Suprapubic skin (tissue), 4 donors: Measurements from ENCODE around the gene ACTL10. TPM values are rescaled to one million over a fixed set of nuclear protein-coding genes. Genes with fewer than 3 reads are reported as not detected.

Experiments
- DNase-seq, 2 donors: peaks; one replicate each; pipeline ENCODE4 v3.0.0-alpha.2; 2019; ENCODE audit warnings: low spot score in 2 of 2
- H3K27ac ChIP-seq: fragments of 200-600 bp; sonication (generic); one replicate; pipeline ENCODE4 v1.5.1; 2019
- H3K27me3 ChIP-seq: fragments of 200-600 bp; sonication (generic); one replicate; pipeline ENCODE4 v1.5.1; 2019
- H3K36me3 ChIP-seq: fragments of 200-600 bp; sonication (generic); one replicate; pipeline ENCODE4 v1.5.1; 2019
- H3K4me1 ChIP-seq: fragments of 200-600 bp; sonication (generic); one replicate; pipeline ENCODE4 v1.5.1; 2019
- H3K4me3 ChIP-seq: fragments of 200-600 bp; sonication (generic); one replicate; pipeline ENCODE4 v1.5.1; 2019; ENCODE audit warnings: mild to moderate bottlenecking
- H3K9me3 ChIP-seq: fragments of 200-600 bp; sonication (generic); one replicate; pipeline ENCODE4 v1.5.1; 2019
- CTCF ChIP-seq, 2 donors: fragments of 200-600 bp in 1 of 2; fragments of 450-650 bp in 1 of 2; sonication (generic) in 1 of 2; IDR thresholded peaks; one replicate each; pipeline ENCODE4 v1.5.1; 2016 to 2019; ENCODE audit warnings: antibody characterized with exemption in 2 of 2, mild to moderate bottlenecking in 1 of 2, moderate library complexity in 1 of 2
- EP300 ChIP-seq: sonication (generic); formaldehyde crosslinking; IDR thresholded peaks from one replicate; pipeline ENCODE4 v1.6.1; 2017; ENCODE audit warnings: antibody characterized with exemption
- POLR2A ChIP-seq, 2 donors: fragments of 450-650 bp; IDR thresholded peaks; one replicate each; pipeline ENCODE4 v1.6.1; 2017; ENCODE audit warnings: antibody characterized with exemption in 2 of 2, mild to moderate bottlenecking in 2 of 2, moderate library complexity in 2 of 2
- POLR2AphosphoS5 ChIP-seq, 3 donors: sonication (generic); formaldehyde crosslinking; IDR thresholded peaks; one replicate each; pipeline ENCODE4 v1.6.1; 2017; ENCODE audit warnings: antibody characterized with exemption in 3 of 3
- WGBS: methylation state at CpG from one replicate; pipeline ENCODE4 v1.1.5; 2018; 5-methylcytosine and 5-hydroxymethylcytosine counted together
- total RNA-seq, 4 donors: library from RNA; depleted of rRNA; stranded (reverse); fragments of >200 nt; gene quantifications; one replicate each; pipeline ENCODE4 v1.1.0, GENCODE V29; 2016

Gene ACTL10
- total RNA-seq, 4 donors from 2014 or later = 1.3 to 4.9 (median 3.0) TPM

- Histone ChIP-seq H3K27me3 (no peaks in the 10 kb centered on the region), H3K27ac (no peak overlapping the region), H3K4me3 (no peak overlapping the region), H3K4me1 (peaks cover 29% of the 10 kb centered on the region), H3K36me3 (peaks cover 33% of the 10 kb centered on the region), H3K9me3 (no peaks in the 10 kb centered on the region)
- WGBS = 96% methylated on average over 5 of the region's 8 CpGs
- TF ChIP-seq POLR2A (IDR thresholded peaks at IDR 0.05) (no peak), EP300 (no peak), POLR2AphosphoS5 (IDR thresholded peaks at IDR 0.05) (no peak), CTCF (IDR thresholded peaks at IDR 0.05) (no peak)
- DNase-seq = no peak
These were observed 8.2 kb upstream of the ACTL10 start for GRCh38 chr20:33658510-33658909.

GRCh38 chr20:33658929-33659328, 7.8 kb upstream of the ACTL10 start:
- DNase-seq = no peak

GRCh38 chr20:33659341-33660034, 7.3 kb upstream of the ACTL10 start:
- 84% methylated on average over 10 of the region's 32 CpGs for WGBS
- no peak overlapping the region for H3K4me3 ChIP-seq
- peaks cover 27% of the 10 kb centered on the region for H3K4me1 ChIP-seq
- H3K36me3 ChIP-seq = peaks cover 33% of the 10 kb centered on the region
- H3K9me3 ChIP-seq = no peaks in the 10 kb centered on the region
- no peaks in the 10 kb centered on the region for H3K27me3 ChIP-seq
- DNase-seq = no peak
- no peak for TF ChIP-seq POLR2AphosphoS5 (IDR thresholded peaks at IDR 0.05)
- no peak overlapping the region for H3K27ac ChIP-seq

More at GRCh38 chr20:33658929-33659328, 7.8 kb upstream of the ACTL10 start:
- Histone ChIP-seq H3K4me1 (peaks cover 27% of the 10 kb centered on the region), H3K27ac (no peak overlapping the region), H3K4me3 (no peak overlapping the region), H3K36me3 (peaks cover 33% of the 10 kb centered on the region), H3K9me3 (no peaks in the 10 kb centered on the region), H3K27me3 (no peaks in the 10 kb centered on the region)
- 98% methylated on average over 4 of the region's 4 CpGs for WGBS
- TF ChIP-seq POLR2AphosphoS5 (IDR thresholded peaks at IDR 0.05) (no peak), CTCF (IDR thresholded peaks at IDR 0.05) (no peak), EP300 (no peak), POLR2A (IDR thresholded peaks at IDR 0.05) (no peak)

- no peak for TF ChIP-seq POLR2A (IDR thresholded peaks at IDR 0.05)
- TF ChIP-seq POLR2AphosphoS5 (IDR thresholded peaks at IDR 0.05) = no peak
- no peak for TF ChIP-seq EP300
- no peak for TF ChIP-seq CTCF (IDR thresholded peaks at IDR 0.05)
- WGBS = 84% methylated on average over 11 of the region's 21 CpGs
- no peak for DNase-seq
- Histone ChIP-seq H3K4me1 (peaks cover 24% of the 10 kb centered on the region), H3K9me3 (no peaks in the 10 kb centered on the region), H3K4me3 (no peak overlapping the region), H3K27me3 (no peaks in the 10 kb centered on the region), H3K27ac (no peak overlapping the region), H3K36me3 (peaks cover 33% of the 10 kb centered on the region)
These were observed 6.6 kb upstream of the ACTL10 start for GRCh38 chr20:33660035-33660684.

GRCh38 chr20:33660685-33661058, 6.1 kb upstream of the ACTL10 start:
- Histone ChIP-seq H3K27me3 (no peaks in the 10 kb centered on the region), H3K36me3 (peaks cover 33% of the 10 kb centered on the region), H3K9me3 (no peaks in the 10 kb centered on the region), H3K4me1 (peaks cover 20% of the 10 kb centered on the region), H3K4me3 (no peak overlapping the region), H3K27ac (no peak overlapping the region)
- WGBS = 93% methylated on average over 7 of the region's 7 CpGs
- no peak for TF ChIP-seq EP300
- TF ChIP-seq POLR2AphosphoS5 (IDR thresholded peaks at IDR 0.05) = no peak
- no peak for TF ChIP-seq POLR2A (IDR thresholded peaks at IDR 0.05)
- no peak for TF ChIP-seq CTCF (IDR thresholded peaks at IDR 0.05)
- no peak for DNase-seq
